Stimulated activated CD4-positive, alpha-beta T cell treated with anti-CD3 and anti-CD28 coated beads, Interleukin-1b, Interleukin-23, amount 100 ng/mL, for 4 hours (primary cell): ENCODE results near the gene PLA2G4D.
A peak's percentile ranks its signal among the peaks of the same experiment; 100 is the strongest.

ENCODE experiments used
- DNase-seq, 2 donors: peaks; one replicate each; pipeline ENCODE4 v3.0.0-alpha.2; 2020; ENCODE audit warnings: low read depth in 2 of 2

The PLA2G4D gene

GRCh38 chr15:42090370-42090769, 4.0 kb downstream of the PLA2G4D start:
- no peak for DNase-seq

- DNase-seq = no peak
Observed at GRCh38 chr15:42089942-42090341, 4.4 kb downstream of the PLA2G4D start.

- no peak for DNase-seq
Observed at GRCh38 chr15:42088801-42089640, 5.3 kb downstream of the PLA2G4D start.

- DNase-seq = no peak
Observed at GRCh38 chr15:42087926-42088800, 6.2 kb downstream of the PLA2G4D start.

GRCh38 chr15:42087460-42087859, 6.9 kb downstream of the PLA2G4D start:
- DNase-seq = no peak

GRCh38 chr15:42085721-42086120, 8.6 kb downstream of the PLA2G4D start:
- DNase-seq = no peak

- DNase-seq = no peak
Observed at GRCh38 chr15:42085236-42085605, 9.1 kb downstream of the PLA2G4D start.

- peak; percentile 12 to 42 for DNase-seq
Observed at GRCh38 chr15:42084465-42085235, 9.7 kb downstream of the PLA2G4D start.

- no peak for DNase-seq
Observed at GRCh38 chr15:42083916-42084315, 10.4 kb downstream of the PLA2G4D start.

GRCh38 chr15:42083605-42083908, 10.8 kb downstream of the PLA2G4D start:
- no peak for DNase-seq

GRCh38 chr15:42082823-42083604, 11.3 kb downstream of the PLA2G4D start:
- DNase-seq = no peak

GRCh38 chr15:42082141-42082540, 12.2 kb downstream of the PLA2G4D start:
- DNase-seq = no peak

GRCh38 chr15:42080919-42081830, 13.2 kb downstream of the PLA2G4D start:
- DNase-seq = no peak

- no peak for DNase-seq
Observed at GRCh38 chr15:42080186-42080918, 14.0 kb downstream of the PLA2G4D start.

GRCh38 chr15:42079401-42079908, 14.9 kb downstream of the PLA2G4D start:
- no peak for DNase-seq

GRCh38 chr15:42078903-42079302, 15.5 kb downstream of the PLA2G4D start:
- no peak for DNase-seq

GRCh38 chr15:42077689-42078088, 16.7 kb downstream of the PLA2G4D start:
- DNase-seq = no peak

- DNase-seq = no peak
Observed at GRCh38 chr15:42073418-42073817, 20.9 kb downstream of the PLA2G4D start.

- DNase-seq = no peak
Observed at GRCh38 chr15:42072141-42072685, 22.1 kb downstream of the PLA2G4D start.
